Hepatocyte (in vitro differentiated cells): Measurements from ENCODE around the gene SUPT3H. TPM values are rescaled to one million over a fixed set of nuclear protein-coding genes. Genes with fewer than 3 reads are reported as not detected.
A peak's percentile ranks its signal among the peaks of the same experiment; 100 is the strongest.

ENCODE experiments used
- DNase-seq: peaks from one replicate; pipeline ENCODE4 v3.0.0-alpha.2; 2016; ENCODE audit warnings: low spot score
- H2AFZ ChIP-seq: fragments of 200-600 bp; sonication (generic); 2 replicates; pipeline ENCODE4 v1.6.0; 2016; ENCODE audit warnings: antibody characterized with exemption, mild to moderate bottlenecking
- H3K27ac ChIP-seq: fragments of 200-600 bp; sonication (generic); 2 replicates; pipeline ENCODE4 v1.5.1; 2016; ENCODE audit warnings: mild to moderate bottlenecking
- H3K27me3 ChIP-seq: fragments of 200-600 bp; sonication (generic); 2 replicates; pipeline ENCODE4 v1.6.1; 2016
- H3K36me3 ChIP-seq: fragments of 200-600 bp; sonication (generic); replicated peaks from 2 replicates; pipeline ENCODE4 v1.5.1; 2016; ENCODE audit warnings: low read depth; ENCODE audit not compliant: insufficient read depth
- H3K4me1 ChIP-seq: fragments of 200-600 bp; sonication (generic); 2 replicates; pipeline ENCODE4 v1.5.1; 2016; ENCODE audit warnings: mild to moderate bottlenecking, moderate library complexity; ENCODE audit not compliant: insufficient read depth
- H3K4me2 ChIP-seq: fragments of 200-600 bp; sonication (generic); 2 replicates; pipeline ENCODE4 v1.6.0; 2016
- H3K4me3 ChIP-seq: fragments of 200-600 bp; sonication (generic); 2 replicates; pipeline ENCODE4 v1.5.1; 2016; ENCODE audit warnings: mild to moderate bottlenecking
- H3K79me2 ChIP-seq: fragments of 200-600 bp; sonication (generic); 2 replicates; pipeline ENCODE4 v1.6.0; 2017; ENCODE audit warnings: mild to moderate bottlenecking
- H3K9me2 ChIP-seq: fragments of 200-600 bp; sonication (generic); replicated peaks from 2 replicates; pipeline ENCODE4 v1.6.0; 2017; ENCODE audit warnings: mild to moderate bottlenecking; ENCODE audit not compliant: insufficient read depth
- H3K9me3 ChIP-seq: fragments of 200-600 bp; sonication (generic); 2 replicates; pipeline ENCODE4 v1.5.1; 2016; ENCODE audit warnings: low read depth, mild to moderate bottlenecking
- H4K20me1 ChIP-seq: fragments of 200-600 bp; sonication (generic); 2 replicates; pipeline ENCODE4 v1.6.0; 2016; ENCODE audit warnings: mild to moderate bottlenecking; ENCODE audit not compliant: insufficient read depth, poor library complexity, severe bottlenecking
- CTCF ChIP-seq: fragments of 200-600 bp; sonication (generic); IDR thresholded peaks from 2 replicates; pipeline ENCODE4 v1.5.1; 2016; ENCODE audit warnings: antibody characterized with exemption, mild to moderate bottlenecking; ENCODE audit not compliant: poor library complexity
- EZH2 ChIP-seq: fragments of 200-600 bp; sonication (generic); IDR thresholded peaks from 2 replicates; pipeline ENCODE4 v1.6.1; 2016; ENCODE audit warnings: antibody characterized with exemption, mild to moderate bottlenecking, borderline replicate concordance
- EZH2phosphoT487 ChIP-seq: fragments of 200-600 bp; sonication (generic); IDR thresholded peaks from one replicate; pipeline ENCODE4 v1.6.1; 2018; ENCODE audit warnings: antibody characterized with exemption, mild to moderate bottlenecking, low read depth, moderate library complexity; ENCODE audit not compliant: unreplicated experiment, severe bottlenecking
- WGBS: methylation state at CpG from one replicate; pipeline ENCODE4 v1.1.6; 2016; ENCODE audit warnings: low lambda C conversion rate; ENCODE audit errors: missing lambda C conversion rate; 5-methylcytosine and 5-hydroxymethylcytosine counted together
- polyA plus RNA-seq: library from polyadenylated mRNA; unstranded; fragments of >200 nt; fragmentation: Nextera tagmentation; extraction: Ambion mirVana; gene quantifications from 2 replicates; pipeline ENCODE4 v1.2.1, GENCODE V29; 2016
- total RNA-seq: library from RNA; depleted of rRNA; stranded (reverse); fragments of >200 nt; gene quantifications from 2 replicates; pipeline ENCODE4 v1.2.3, GENCODE V29; 2014

Gene SUPT3H
- total and polyA plus RNA-seq, 2 experiments from 2014 or later: 6.8 to 7.7 TPM

GRCh38 chr6:45075246-45075645 is 302.5 kb downstream of the SUPT3H start:
- no peaks in the 10 kb centered on the region for H4K20me1 ChIP-seq
- peaks cover 9% of the 10 kb centered on the region for H3K9me3 ChIP-seq
- no peaks in the 10 kb centered on the region for H3K9me2 ChIP-seq
- no peaks in the 10 kb centered on the region for H3K79me2 ChIP-seq
- H3K27me3 ChIP-seq: no peaks in the 10 kb centered on the region
- WGBS: 81% methylated on average over 2 of the region's 2 CpGs
- TF ChIP-seq EZH2phosphoT487 (no peak), CTCF (no peak), EZH2 (no peak)
- no peaks in the 10 kb centered on the region for H3K36me3 ChIP-seq
- no peak overlapping the region for H3K4me2 ChIP-seq
- peak overlapping the region; percentile 3 for H3K27ac ChIP-seq
- no peak overlapping the region for H2AFZ ChIP-seq
- no peak overlapping the region for H3K4me3 ChIP-seq
- no peaks in the 10 kb centered on the region for H3K4me1 ChIP-seq
- no peak for DNase-seq

DNA sequence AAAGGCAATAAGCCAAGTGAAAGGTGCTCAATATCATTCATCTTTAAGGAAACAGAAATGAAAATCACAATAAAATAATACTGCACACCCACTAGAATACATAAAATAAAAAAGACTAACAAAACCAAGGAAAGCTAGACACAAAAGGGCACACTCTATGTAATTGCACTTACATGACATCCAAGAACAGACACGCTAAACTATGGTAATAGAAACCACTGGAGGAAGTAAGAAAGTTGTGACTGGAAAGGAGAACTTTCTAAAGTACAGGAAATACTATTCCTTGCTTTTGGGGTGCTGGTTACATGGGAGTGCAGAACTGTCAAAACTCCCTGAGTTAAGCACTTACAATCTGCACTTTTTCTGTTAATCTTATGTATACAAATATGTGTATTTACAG is 303.3 kb downstream of the SUPT3H start:
- Histone ChIP-seq H3K4me1 (no peaks in the 10 kb centered on the region), H4K20me1 (no peaks in the 10 kb centered on the region), H3K9me2 (no peaks in the 10 kb centered on the region), H3K79me2 (no peaks in the 10 kb centered on the region), H3K9me3 (peaks cover 9% of the 10 kb centered on the region), H3K27me3 (no peaks in the 10 kb centered on the region), H3K4me2 (no peak overlapping the region), H2AFZ (no peak overlapping the region), H3K4me3 (no peak overlapping the region), H3K27ac (no peak overlapping the region), H3K36me3 (no peaks in the 10 kb centered on the region)
- no peak for DNase-seq
- TF ChIP-seq CTCF: no peak
- TF ChIP-seq EZH2: no peak
- TF ChIP-seq EZH2phosphoT487: no peak
- WGBS: 72% methylated on average over 1 of the region's 1 CpG

DNA sequence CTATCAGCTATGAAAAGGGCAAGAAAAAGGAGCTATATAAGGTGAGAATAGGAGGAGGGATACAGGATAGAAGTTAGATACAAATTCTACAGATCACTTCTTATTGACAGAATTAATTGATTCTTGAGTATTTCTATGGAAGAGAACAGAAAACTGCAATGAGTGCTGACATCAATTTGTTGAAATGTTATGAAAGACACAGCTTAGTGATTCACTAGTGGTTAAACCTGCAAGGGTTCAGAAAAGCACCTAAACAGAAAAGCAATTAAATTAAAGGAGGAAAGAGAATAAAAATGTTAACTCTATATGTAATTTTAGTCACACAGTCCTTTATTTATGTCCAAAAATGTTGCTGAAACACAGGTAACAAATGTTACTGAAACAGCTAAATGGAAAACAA is 304.0 kb downstream of the SUPT3H start:
- Histone ChIP-seq H3K9me2 (no peaks in the 10 kb centered on the region), H3K27ac (no peak overlapping the region), H3K36me3 (no peaks in the 10 kb centered on the region), H3K9me3 (peaks cover 6% of the 10 kb centered on the region), H3K79me2 (no peaks in the 10 kb centered on the region), H3K4me1 (no peaks in the 10 kb centered on the region), H3K27me3 (no peaks in the 10 kb centered on the region), H4K20me1 (no peaks in the 10 kb centered on the region), H2AFZ (no peak overlapping the region), H3K4me3 (no peak overlapping the region), H3K4me2 (no peak overlapping the region)
- DNase-seq: no peak
- TF ChIP-seq EZH2phosphoT487 (no peak), EZH2 (no peak), CTCF (no peak)

DNA sequence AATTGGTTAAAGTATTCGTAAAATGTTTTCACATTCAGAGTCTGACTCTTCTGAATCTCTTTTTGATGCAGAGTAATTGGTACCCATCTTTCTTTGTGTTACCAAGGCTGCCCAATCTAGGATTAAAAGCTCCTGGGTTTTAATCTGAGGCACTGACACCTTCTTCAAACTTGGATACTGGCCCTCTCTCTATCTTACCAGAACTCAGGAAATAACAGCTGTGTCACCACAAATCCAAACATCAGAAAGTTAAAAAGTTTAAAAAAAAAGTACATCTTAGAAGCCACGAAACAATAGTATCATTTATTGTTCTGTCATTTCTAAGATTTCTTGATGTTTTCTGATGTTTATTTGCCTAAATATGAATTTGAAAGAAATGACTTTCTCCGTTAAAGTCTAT is 305.1 kb downstream of the SUPT3H start:
- no peak overlapping the region for H3K4me2 ChIP-seq
- no peaks in the 10 kb centered on the region for H3K79me2 ChIP-seq
- no peaks in the 10 kb centered on the region for H3K36me3 ChIP-seq
- no peaks in the 10 kb centered on the region for H4K20me1 ChIP-seq
- H3K27ac ChIP-seq: no peak overlapping the region
- TF ChIP-seq EZH2phosphoT487: no peak
- TF ChIP-seq CTCF: no peak
- TF ChIP-seq EZH2: no peak
- 92% methylated on average over 3 of the region's 3 CpGs for WGBS
- no peak for DNase-seq
- H2AFZ ChIP-seq: no peak overlapping the region
- no peaks in the 10 kb centered on the region for H3K9me2 ChIP-seq
- H3K9me3 ChIP-seq: no peaks in the 10 kb centered on the region
- H3K4me1 ChIP-seq: no peaks in the 10 kb centered on the region
- no peaks in the 10 kb centered on the region for H3K27me3 ChIP-seq
- H3K4me3 ChIP-seq: no peak overlapping the region
